ENCODE results near the gene TMEM213. TPM values are rescaled to one million over a fixed set of nuclear protein-coding genes. Genes with fewer than 3 reads are reported as not detected.

The TMEM213 gene
- polyA plus RNA-seq, 1 donor from 2014 or later = not detected

DNA sequence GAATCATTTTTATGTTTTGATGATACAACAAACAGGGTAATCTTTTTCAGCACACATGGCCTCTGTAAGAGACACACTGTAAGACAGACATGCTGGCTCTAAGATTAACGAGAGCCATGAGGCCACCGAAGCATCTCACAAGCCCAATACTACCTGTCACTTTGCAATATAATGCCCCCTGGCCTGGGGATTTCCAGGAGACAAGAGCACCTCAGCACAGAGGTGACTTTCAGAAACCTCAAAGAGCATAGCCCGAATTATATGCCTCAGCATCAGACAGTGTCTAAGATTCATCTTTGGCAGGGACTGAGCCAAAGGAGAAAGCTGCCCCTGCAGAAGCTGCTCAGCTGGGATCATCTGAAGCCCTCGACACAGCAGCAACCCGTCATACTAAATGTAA is 44.2 kb upstream of the TMEM213 start (continued):
- TF ChIP-seq, protein P1, sequence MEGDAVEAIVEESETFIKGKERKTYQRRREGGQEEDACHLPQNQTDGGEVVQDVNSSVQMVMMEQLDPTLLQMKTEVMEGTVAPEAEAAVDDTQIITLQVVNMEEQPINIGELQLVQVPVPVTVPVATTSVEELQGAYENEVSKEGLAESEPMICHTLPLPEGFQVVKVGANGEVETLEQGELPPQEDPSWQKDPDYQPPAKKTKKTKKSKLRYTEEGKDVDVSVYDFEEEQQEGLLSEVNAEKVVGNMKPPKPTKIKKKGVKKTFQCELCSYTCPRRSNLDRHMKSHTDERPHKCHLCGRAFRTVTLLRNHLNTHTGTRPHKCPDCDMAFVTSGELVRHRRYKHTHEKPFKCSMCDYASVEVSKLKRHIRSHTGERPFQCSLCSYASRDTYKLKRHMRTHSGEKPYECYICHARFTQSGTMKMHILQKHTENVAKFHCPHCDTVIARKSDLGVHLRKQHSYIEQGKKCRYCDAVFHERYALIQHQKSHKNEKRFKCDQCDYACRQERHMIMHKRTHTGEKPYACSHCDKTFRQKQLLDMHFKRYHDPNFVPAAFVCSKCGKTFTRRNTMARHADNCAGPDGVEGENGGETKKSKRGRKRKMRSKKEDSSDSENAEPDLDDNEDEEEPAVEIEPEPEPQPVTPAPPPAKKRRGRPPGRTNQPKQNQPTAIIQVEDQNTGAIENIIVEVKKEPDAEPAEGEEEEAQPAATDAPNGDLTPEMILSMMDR (IDR thresholded peaks at IDR 0.05; ENCODE audit: poor library complexity, severe bottlenecking) = no peak

DNA sequence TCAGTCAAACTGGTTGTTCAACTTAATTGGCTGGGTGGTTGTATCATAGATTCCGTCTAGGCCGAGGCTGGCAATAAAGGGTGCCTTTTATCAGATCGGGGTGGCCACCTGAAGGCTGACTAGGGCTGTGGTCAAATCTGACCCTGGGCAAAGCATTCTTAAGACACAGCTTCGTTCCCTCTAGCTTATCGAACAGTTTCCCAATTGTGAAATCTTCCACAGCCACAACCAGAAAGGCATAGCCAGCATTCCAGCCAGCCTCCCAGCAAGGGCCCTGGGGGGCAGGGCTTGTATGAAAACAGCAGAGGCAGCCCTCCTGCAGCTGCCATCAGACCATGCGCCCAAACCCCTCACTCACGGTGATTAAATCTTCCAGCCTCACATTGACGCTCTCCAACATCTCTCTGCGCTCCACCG is 42.5 kb upstream of the TMEM213 start:
- Histone ChIP-seq H3K27me3 (ENCODE audit: insufficient read depth, low read depth, low read length) (no peaks in the 10 kb centered on the region), H3K9me3 (ENCODE audit: low read length) (no peaks in the 10 kb centered on the region), H2AFZ (ENCODE audit: low read depth, low read length) (no peak overlapping the region), H3K9ac (ENCODE audit: low read length) (no peak overlapping the region), H3K79me2 (replicated peaks; ENCODE audit: insufficient read depth, low read length) (no peaks in the 10 kb centered on the region), H3K4me2 (ENCODE audit: low read length) (no peak overlapping the region), H3K9me2 (ENCODE audit: insufficient read depth, low read length) (no peaks in the 10 kb centered on the region), H3F3A (ENCODE audit: insufficient read depth, low read length, poor library complexity, severe bottlenecking) (no peaks in the 10 kb centered on the region), H3K27ac (ENCODE audit: low read length) (no peak overlapping the region), H4K20me1 (ENCODE audit: insufficient read depth) (no peaks in the 10 kb centered on the region), H3K36me3 (ENCODE audit: insufficient read depth, low read length) (no peaks in the 10 kb centered on the region), H3K4me3 (ENCODE audit: low read length) (no peak overlapping the region)
- TF ChIP-seq RAD21 (conservative IDR thresholded peaks at IDR 0.05) (no peak), POLR2AphosphoS5 (IDR thresholded peaks at IDR 0.05) (no peak), SMC3 (conservative IDR thresholded peaks at IDR 0.05; ENCODE audit: poor library complexity) (no peak), TAF1 (IDR thresholded peaks at IDR 0.05; ENCODE audit: low read depth) (no peak), EZH2 (IDR thresholded peaks at IDR 0.05; ENCODE audit: borderline replicate concordance, insufficient read depth, low read length, poor library complexity, severe bottlenecking) (no peak), MXI1 (conservative IDR thresholded peaks at IDR 0.05; ENCODE audit: poor library complexity, severe bottlenecking) (no peak), EP300 (conservative IDR thresholded peaks at IDR 0.05; ENCODE audit: poor library complexity, severe bottlenecking) (no peak)
- TF ChIP-seq, protein P2, sequence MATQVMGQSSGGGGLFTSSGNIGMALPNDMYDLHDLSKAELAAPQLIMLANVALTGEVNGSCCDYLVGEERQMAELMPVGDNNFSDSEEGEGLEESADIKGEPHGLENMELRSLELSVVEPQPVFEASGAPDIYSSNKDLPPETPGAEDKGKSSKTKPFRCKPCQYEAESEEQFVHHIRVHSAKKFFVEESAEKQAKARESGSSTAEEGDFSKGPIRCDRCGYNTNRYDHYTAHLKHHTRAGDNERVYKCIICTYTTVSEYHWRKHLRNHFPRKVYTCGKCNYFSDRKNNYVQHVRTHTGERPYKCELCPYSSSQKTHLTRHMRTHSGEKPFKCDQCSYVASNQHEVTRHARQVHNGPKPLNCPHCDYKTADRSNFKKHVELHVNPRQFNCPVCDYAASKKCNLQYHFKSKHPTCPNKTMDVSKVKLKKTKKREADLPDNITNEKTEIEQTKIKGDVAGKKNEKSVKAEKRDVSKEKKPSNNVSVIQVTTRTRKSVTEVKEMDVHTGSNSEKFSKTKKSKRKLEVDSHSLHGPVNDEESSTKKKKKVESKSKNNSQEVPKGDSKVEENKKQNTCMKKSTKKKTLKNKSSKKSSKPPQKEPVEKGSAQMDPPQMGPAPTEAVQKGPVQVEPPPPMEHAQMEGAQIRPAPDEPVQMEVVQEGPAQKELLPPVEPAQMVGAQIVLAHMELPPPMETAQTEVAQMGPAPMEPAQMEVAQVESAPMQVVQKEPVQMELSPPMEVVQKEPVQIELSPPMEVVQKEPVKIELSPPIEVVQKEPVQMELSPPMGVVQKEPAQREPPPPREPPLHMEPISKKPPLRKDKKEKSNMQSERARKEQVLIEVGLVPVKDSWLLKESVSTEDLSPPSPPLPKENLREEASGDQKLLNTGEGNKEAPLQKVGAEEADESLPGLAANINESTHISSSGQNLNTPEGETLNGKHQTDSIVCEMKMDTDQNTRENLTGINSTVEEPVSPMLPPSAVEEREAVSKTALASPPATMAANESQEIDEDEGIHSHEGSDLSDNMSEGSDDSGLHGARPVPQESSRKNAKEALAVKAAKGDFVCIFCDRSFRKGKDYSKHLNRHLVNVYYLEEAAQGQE (IDR thresholded peaks at IDR 0.05; ENCODE audit: borderline replicate concordance) = no peak
- TF ChIP-seq, protein P1 (IDR thresholded peaks at IDR 0.05; ENCODE audit: poor library complexity, severe bottlenecking) = no peak
